Ovary (tissue), 9 donors: Measurements from ENCODE around the gene SLC39A7. TPM values are rescaled to one million over a fixed set of nuclear protein-coding genes. Genes with fewer than 3 reads are reported as not detected.
A peak's percentile ranks its signal among the peaks of the same experiment; 100 is the strongest.

Experiments used
- DNase-seq, 5 donors: peaks; one replicate each; pipeline ENCODE4 v3.0.0-alpha.2; 2019 to 2020
- H3K27ac ChIP-seq, 2 donors: fragments of 200-600 bp; one replicate each; pipeline versions ENCODE4 v1.5.1 to v1.8.0; 2019 to 2022
- H3K27me3 ChIP-seq: fragments of 200-600 bp; one replicate; pipeline ENCODE4 v1.8.0; 2022
- H3K36me3 ChIP-seq: fragments of 200-600 bp; sonication (generic); one replicate; pipeline ENCODE4 v1.5.1; 2019
- H3K4me1 ChIP-seq: one replicate; pipeline ENCODE4 v1.8.1; 2013; ENCODE audit warnings: mild to moderate bottlenecking, moderate library complexity; ENCODE audit not compliant: insufficient read depth
- H3K4me3 ChIP-seq: fragments of 200-600 bp; sonication (generic); one replicate; pipeline ENCODE4 v1.5.1; 2017
- H3K9me3 ChIP-seq, 2 donors: fragments of 200-600 bp in 1 of 2; sonication (generic) in 1 of 2; one replicate each; pipeline versions ENCODE4 v1.5.1 to v1.8.1; 2013 to 2019; ENCODE audit warnings: mild to moderate bottlenecking in 1 of 2, moderate library complexity in 1 of 2
- CTCF ChIP-seq, 3 donors: fragments of 450-650 bp in 2 of 3; fragments of 200-600 bp in 1 of 3; IDR thresholded peaks; one replicate each; pipeline versions ENCODE4 v1.5.1 to v1.8.0; 2016 to 2022; ENCODE audit warnings: antibody characterized with exemption in 3 of 3, mild to moderate bottlenecking in 1 of 3
- EP300 ChIP-seq: sonication (generic); formaldehyde crosslinking; IDR thresholded peaks from one replicate; pipeline ENCODE4 v1.6.1; 2017; ENCODE audit warnings: antibody characterized with exemption
- POLR2A ChIP-seq: fragments of 450-650 bp; IDR thresholded peaks from one replicate; pipeline ENCODE4 v1.6.1; 2017; ENCODE audit warnings: antibody characterized with exemption, mild to moderate bottlenecking, moderate library complexity
- WGBS, 3 donors: extraction: QIAGEN DNeasy Blood & Tissue Kit in 1 of 3; methylation state at CpG; one replicate each; pipeline versions ENCODE4 v1.1.5 to v1.1.7; 2013 to 2017; 5-methylcytosine and 5-hydroxymethylcytosine counted together
- intact Hi-C, 4 donors: fragments of 100-400 bp; cut with DNase I; formaldehyde crosslinking; loops; one replicate each; pipeline versions ENCODE4 v1.11.0 to v1.15.1; 2022 to 2023
- polyA plus RNA-seq, 2 donors: library from polyadenylated mRNA; stranded (reverse); fragments of 200-250 nt in 1 of 2; fragments of 350-450 nt in 1 of 2; fragmentation: Illumina TruSeq in 1 of 2; extraction: RNeasy Lipid Tissue Mini Kit (QIAGEN cat#74804) in 1 of 2; gene quantifications; one replicate each; pipeline ENCODE4 v1.2.3, GENCODE V29; 2013 to 2014
- total RNA-seq, 7 donors: library from RNA; depleted of rRNA in 2 of 7; stranded (reverse); fragments of >200 nt in 2 of 7; fragmentation: NEBNext Ultra II Directional in 3 of 7; extraction: Animal tissue kit (Norgen Biotek cat#: 25700) in 3 of 7; gene quantifications; one replicate each; pipeline versions ENCODE4 v1.1.0 to v1.2.4, GENCODE V29; 2016 to 2023
- donor health status: DM: no; HTN: no; CAD: no; lungs with moderate emphysema.
- donor health status: DM: no; HTN: no; CAD: no.
- donor health status: Bipolar disorder and iron deficiency.
- donor health status: DM: yes; HTN: yes; CAD: no.
- donor health status: DM: no; HTN: no; CAD: no.
- donor health status: DM: yes; HTN: yes; CAD: no.

SLC39A7 gene
- total and polyA plus RNA-seq, 9 donors, result 27.4 to 80.0 (median 61.2) TPM

GRCh38 chr6:33198853-33199436 lies 1.7 kb upstream of the SLC39A7 start:
- DNase-seq, result peak in 1 of 5 donors; percentile 34
- TF ChIP-seq EP300, result no peak
- TF ChIP-seq CTCF (IDR thresholded peaks at IDR 0.05), result no peak
- no peak for TF ChIP-seq POLR2A
- no peak overlapping the region for H3K27ac ChIP-seq
- H3K9me3 ChIP-seq, result no peaks in the 10 kb centered on the region
- intact Hi-C loops, result no loop called here
- peaks cover 16% of the 10 kb centered on the region for H3K4me1 ChIP-seq
- no peaks in the 10 kb centered on the region for H3K27me3 ChIP-seq
- H3K36me3 ChIP-seq, result no peaks in the 10 kb centered on the region
- peak overlapping the region; percentile 81 for H3K4me3 ChIP-seq
- WGBS, 3 donors, result 10 to 34% (median 13%) methylated on average over 3 of the region's 3 CpGs

- 0 to 2% (median 2%) methylated on average over 22 to 26 of the region's 26 CpGs for WGBS, 3 donors
- Histone ChIP-seq H3K27me3 (no peaks in the 10 kb centered on the region), H3K9me3 (no peaks in the 10 kb centered on the region), H3K4me1 (peaks cover 21% of the 10 kb centered on the region), H3K4me3 (peak overlapping the region; percentile 81), H3K27ac (peak overlapping the region; percentile 76 to 90), H3K36me3 (no peaks in the 10 kb centered on the region)
- TF ChIP-seq POLR2A (no peak), CTCF (IDR thresholded peaks at IDR 0.05) (no peak), EP300 (no peak)
- DNase-seq, result no peak
- intact Hi-C loops, result no loop called here
Observed at GRCh38 chr6:33199687-33200218, 914 bp upstream of the SLC39A7 start.

- intact Hi-C loops, result no loop called here
- Histone ChIP-seq H3K4me3 (peak overlapping the region; percentile 81), H3K4me1 (peaks cover 27% of the 10 kb centered on the region), H3K27ac (peak overlapping the region; percentile 58 to 90), H3K9me3 (no peaks in the 10 kb centered on the region), H3K36me3 (no peaks in the 10 kb centered on the region), H3K27me3 (no peaks in the 10 kb centered on the region)
- peak in 3 of 5 donors; percentile 51 to 64 (median 58) for DNase-seq
- TF ChIP-seq CTCF (IDR thresholded peaks at IDR 0.05), result peak in 1 of 3 donors; percentile 16
- no peak for TF ChIP-seq EP300
- 0 to 2% (median 2%) methylated on average over 14 of the region's 14 CpGs for WGBS, 3 donors
Observed at GRCh38 chr6:33201147-33201545, 479 bp downstream of the SLC39A7 start.

DNA sequence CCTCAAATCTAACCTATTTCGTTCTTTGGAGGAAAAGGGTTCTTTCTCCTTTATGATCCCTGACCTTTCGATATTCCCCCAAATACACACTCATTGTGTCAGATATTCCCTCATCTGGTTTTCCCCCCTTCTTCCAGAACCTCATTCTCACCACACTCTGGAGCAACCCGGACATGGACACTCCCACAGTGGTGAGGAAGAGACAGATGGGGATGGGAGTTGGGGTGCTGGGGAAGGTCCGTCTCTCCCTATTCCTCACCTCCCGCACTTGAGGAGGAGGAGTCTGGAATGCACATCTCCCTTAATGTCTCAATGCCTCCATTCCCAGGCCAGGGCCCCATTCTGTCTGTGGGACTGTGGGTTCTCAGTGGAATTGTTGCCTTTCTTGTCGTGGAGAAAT lies 1.3 kb downstream of the SLC39A7 start:
- Histone ChIP-seq H3K27ac (no peak overlapping the region), H3K27me3 (no peaks in the 10 kb centered on the region), H3K4me3 (peak overlapping the region; percentile 81), H3K9me3 (no peaks in the 10 kb centered on the region), H3K36me3 (no peaks in the 10 kb centered on the region), H3K4me1 (peaks cover 27% of the 10 kb centered on the region)
- TF ChIP-seq CTCF (IDR thresholded peaks at IDR 0.05) (no peak), EP300 (no peak), POLR2A (no peak)
- intact Hi-C loops, result no loop called here
- 59 to 66% (median 62%) methylated on average over 6 of the region's 6 CpGs for WGBS, 3 donors
- DNase-seq, result no peak
